ENCODE data around the gene DLG2. TPM values are rescaled to one million over a fixed set of nuclear protein-coding genes. Genes with fewer than 3 reads are reported as not detected.

DLG2 gene
- total RNA-seq, 2 experiments from 2014 or later: 6.9 to 8.2 TPM

DNA sequence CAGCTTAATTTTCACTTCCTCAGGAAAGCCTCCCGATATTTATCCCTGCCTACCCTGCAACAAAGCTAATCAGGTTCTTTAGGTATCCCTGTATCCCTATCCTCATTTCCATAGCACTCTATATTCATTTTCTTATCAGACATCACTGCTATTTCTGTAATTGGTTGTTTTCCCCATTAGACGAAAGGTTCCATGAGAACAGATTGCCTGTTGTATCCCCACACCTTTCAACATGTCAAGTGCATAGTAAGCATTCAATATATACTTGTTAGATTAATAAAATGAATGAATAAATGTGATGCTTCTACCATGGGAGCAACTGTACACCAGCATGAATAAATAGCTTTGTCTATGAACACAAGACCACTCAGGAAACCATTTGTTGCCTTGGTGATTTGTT, 499.8 kb downstream of the DLG2 start:
- no TSS peak for BruUV-seq (replicated peaks)
- peaks cover 25% of the 10 kb centered on the region for H3K4me1 ChIP-seq (ENCODE audit: insufficient read depth, low read length, poor library complexity, severe bottlenecking)
- TF ChIP-seq CTCF (conservative IDR thresholded peaks at IDR 0.05; ENCODE audit: low read length) (no peak), EZH2phosphoT487 (IDR thresholded peaks at IDR 0.05; ENCODE audit: borderline replicate concordance, low read depth, low read length) (no peak)
- no peaks in the 10 kb centered on the region for H3K79me2 ChIP-seq (ENCODE audit: insufficient read depth, low read depth, low read length)
- no peak overlapping the region for H3K4me2 ChIP-seq (ENCODE audit: low read length)
- intact Hi-C loops (cut with micrococcal nuclease; ENCODE audit: unreplicated experiment): no loop called here
- H2AFZ ChIP-seq (ENCODE audit: low read length): no peak overlapping the region
- no peak for DNase-seq (ENCODE audit: low spot score)
- ChIA-PET POLR2A (interaction anchor here (0.5 to 1.8 kb wide), 5 partner anchors 21 to 536 kb away, joined by 3 to 4 read pairs (median 4); no protein-coding TSS in a partner anchor), CTCF (ENCODE audit: unreplicated experiment) (no interaction called here)
- no peaks in the 10 kb centered on the region for H3K9me3 ChIP-seq (ENCODE audit: low read length)
- H4K20me1 ChIP-seq (ENCODE audit: insufficient read depth, low read length): no peaks in the 10 kb centered on the region
- no peaks in the 10 kb centered on the region for H3K9me2 ChIP-seq (ENCODE audit: insufficient read depth, low read length)
- no peaks in the 10 kb centered on the region for H3K36me3 ChIP-seq (ENCODE audit: insufficient read depth, low read length)
- H3K27ac ChIP-seq (ENCODE audit: low read depth, low read length, poor library complexity, severe bottlenecking): no peak overlapping the region
- H3K4me3 ChIP-seq (ENCODE audit: low read depth, low read length, poor library complexity, severe bottlenecking): no peak overlapping the region

DNA sequence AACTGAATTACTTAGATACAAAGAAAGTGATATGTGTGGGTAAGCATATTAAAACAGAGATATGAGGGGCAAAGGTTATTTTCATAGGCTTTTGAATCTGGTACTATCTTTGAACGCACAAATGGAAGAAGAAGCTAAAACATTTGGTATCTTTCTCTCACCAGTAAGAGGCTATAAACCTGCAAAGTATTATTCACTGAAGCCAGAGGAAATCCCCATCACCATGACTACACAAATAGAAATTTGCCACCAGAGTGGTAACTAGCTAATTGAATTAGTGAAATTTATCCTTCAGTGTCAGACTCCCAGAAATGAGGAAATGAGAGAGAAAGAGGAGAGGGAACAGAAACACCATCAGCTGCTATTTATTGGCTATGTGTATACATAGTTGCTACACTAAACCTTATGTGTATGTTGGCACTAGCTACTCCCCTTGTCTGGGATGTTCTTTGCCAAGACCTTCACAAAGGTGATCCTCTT, 503.4 kb downstream of the DLG2 start:
- BruUV-seq (replicated peaks): no TSS peak
- no peaks in the 10 kb centered on the region for H3K79me2 ChIP-seq (ENCODE audit: insufficient read depth, low read depth, low read length)
- H4K20me1 ChIP-seq (ENCODE audit: insufficient read depth, low read length): no peaks in the 10 kb centered on the region
- peak overlapping the region; percentile 51 for H3K27ac ChIP-seq (ENCODE audit: low read depth, low read length, poor library complexity, severe bottlenecking)
- H3K4me1 ChIP-seq (ENCODE audit: insufficient read depth, low read length, poor library complexity, severe bottlenecking): peaks cover 25% of the 10 kb centered on the region
- TF ChIP-seq CTCF (conservative IDR thresholded peaks at IDR 0.05; ENCODE audit: low read length) (no peak), EZH2phosphoT487 (IDR thresholded peaks at IDR 0.05; ENCODE audit: borderline replicate concordance, low read depth, low read length) (no peak)
- H3K9me3 ChIP-seq (ENCODE audit: low read length): 0 out of 2 replicates have a peak, but pooled peaks cover 6% of the 10 kb centered on the region
- H3K9me2 ChIP-seq (ENCODE audit: insufficient read depth, low read length): no peaks in the 10 kb centered on the region; the same call in 1 of the 2 replicates
- H2AFZ ChIP-seq (ENCODE audit: low read length): peak overlapping the region; percentile 60; the same call in 1 of the 2 replicates
- ChIA-PET CTCF (ENCODE audit: unreplicated experiment) (no interaction called here), POLR2A (interaction anchor here (0.5 to 1.4 kb wide), 7 partner anchors 11 to 525 kb away, joined by 3 to 4 read pairs (median 4); no protein-coding TSS in a partner anchor)
- peak overlapping the region; percentile 63 for H3K4me2 ChIP-seq (ENCODE audit: low read length)
- peak; percentile 31 for DNase-seq (ENCODE audit: low spot score)
- H3K4me3 ChIP-seq (ENCODE audit: low read depth, low read length, poor library complexity, severe bottlenecking): peak overlapping the region; percentile 22
- intact Hi-C loops (cut with micrococcal nuclease; ENCODE audit: unreplicated experiment): no loop called here
- H3K36me3 ChIP-seq (ENCODE audit: insufficient read depth, low read length): no peaks in the 10 kb centered on the region

GRCh38 chr11:85118151-85118550, 509.0 kb downstream of the DLG2 start:
- POLR2A ChIA-PET: interaction anchor here (0.6 to 2.7 kb wide), 4 partner anchors 8 to 553 kb away, joined by 3 to 10 read pairs (median 4); no protein-coding TSS in a partner anchor

More at GRCh38 chr11:85118151-85118550, 509.0 kb downstream of the DLG2 start:
- H3K9me3 ChIP-seq (ENCODE audit: low read length): 0 out of 2 replicates have a peak, but pooled peaks cover 6% of the 10 kb centered on the region
- no peak for TF ChIP-seq EZH2phosphoT487 (IDR thresholded peaks at IDR 0.05; ENCODE audit: borderline replicate concordance, low read depth, low read length)
- no peak for TF ChIP-seq CTCF (conservative IDR thresholded peaks at IDR 0.05; ENCODE audit: low read length)
- H3K79me2 ChIP-seq (ENCODE audit: insufficient read depth, low read depth, low read length): no peaks in the 10 kb centered on the region
- no peak overlapping the region for H3K27ac ChIP-seq (ENCODE audit: low read depth, low read length, poor library complexity, severe bottlenecking)
- H3K4me1 ChIP-seq (ENCODE audit: insufficient read depth, low read length, poor library complexity, severe bottlenecking): peaks cover 2% of the 10 kb centered on the region
- no peak overlapping the region for H3K4me3 ChIP-seq (ENCODE audit: low read depth, low read length, poor library complexity, severe bottlenecking)
- 0 out of 2 replicates have a peak overlapping the region, but pooled peaks have one; percentile 11 for H3K4me2 ChIP-seq (ENCODE audit: low read length)
- CTCF ChIA-PET (ENCODE audit: unreplicated experiment): no interaction called here
- H2AFZ ChIP-seq (ENCODE audit: low read length): peak overlapping the region; percentile 73
- H3K36me3 ChIP-seq (ENCODE audit: insufficient read depth, low read length): no peaks in the 10 kb centered on the region
- intact Hi-C loops (cut with micrococcal nuclease; ENCODE audit: unreplicated experiment): no loop called here
- no TSS peak for BruUV-seq (replicated peaks)
- no peaks in the 10 kb centered on the region for H4K20me1 ChIP-seq (ENCODE audit: insufficient read depth, low read length)
- peaks cover 4% of the 10 kb centered on the region; the same call in 1 of the 2 replicates for H3K9me2 ChIP-seq (ENCODE audit: insufficient read depth, low read length)
- DNase-seq (ENCODE audit: low spot score): no peak
